Measurements from ENCODE around the gene GRIP2.

Gene GRIP2

DNA sequence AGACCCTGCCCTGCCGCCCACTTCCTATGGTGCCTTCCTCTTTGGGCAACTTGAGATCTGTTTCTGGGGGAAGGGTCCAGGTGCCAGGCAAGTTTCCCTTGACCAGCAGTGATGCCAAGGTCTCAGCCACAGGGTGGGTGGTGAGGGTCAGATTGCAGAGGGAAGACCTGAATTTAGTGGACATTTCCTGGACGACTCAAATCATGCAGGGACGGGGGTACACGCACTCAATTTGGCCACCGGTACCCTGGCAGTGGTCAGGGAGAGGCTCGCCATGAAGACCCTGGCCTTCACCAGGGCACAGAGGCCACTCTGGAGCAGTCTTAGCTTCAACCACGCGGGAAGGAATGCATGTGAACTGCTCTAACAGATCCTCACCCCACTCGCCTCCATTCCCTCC lies 1.5 kb upstream of the GRIP2 start:
- no peak for DNase-seq (ENCODE audit: low read depth)
- TF ChIP-seq MAX (IDR thresholded peaks at IDR 0.05; ENCODE audit: low read depth, low read length) (no peak), CTCF (IDR thresholded peaks at IDR 0.05; ENCODE audit: low read depth, low read length) (no peak), MYC (IDR thresholded peaks at IDR 0.05; ENCODE audit: low read depth, low read length) (no peak), POLR2A (IDR thresholded peaks at IDR 0.05; ENCODE audit: extremely low read depth, insufficient read length) (no peak)
- no peak overlapping the region for H3K4me3 ChIP-seq (ENCODE audit: low read depth, low read length)

DNA sequence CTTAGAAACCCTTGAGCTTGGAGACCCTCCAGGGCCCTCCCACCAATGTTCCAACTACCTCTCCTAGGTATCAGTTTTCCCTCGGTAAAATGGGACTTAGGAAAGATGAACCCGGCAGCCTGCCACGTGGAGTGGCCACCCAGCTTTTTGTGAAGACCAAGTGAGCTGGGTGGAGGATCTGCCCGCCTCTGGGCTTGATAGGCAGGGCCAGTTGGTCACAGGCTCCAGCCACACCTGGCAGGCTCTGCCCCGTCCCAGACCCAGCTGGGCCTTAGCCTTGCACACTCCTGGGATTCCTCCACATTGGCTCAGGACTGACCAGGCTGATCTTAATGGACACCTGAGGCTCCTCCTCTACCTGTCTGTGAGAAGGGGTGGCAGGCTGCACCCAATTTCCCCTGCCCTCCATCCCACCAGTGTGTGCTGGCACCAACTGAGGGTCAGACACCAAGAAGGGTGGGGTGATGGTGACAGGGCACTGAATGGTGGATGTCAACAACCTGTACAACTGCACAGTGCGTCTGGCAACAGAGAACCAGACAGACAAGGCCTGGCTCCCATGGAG lies 761 bp upstream of the GRIP2 start:
- DNase-seq (ENCODE audit: low read depth), result no peak
- TF ChIP-seq CTCF (IDR thresholded peaks at IDR 0.05; ENCODE audit: low read depth, low read length) (no peak), MYC (IDR thresholded peaks at IDR 0.05; ENCODE audit: low read depth, low read length) (no peak), MAX (IDR thresholded peaks at IDR 0.05; ENCODE audit: low read depth, low read length) (no peak), POLR2A (IDR thresholded peaks at IDR 0.05; ENCODE audit: extremely low read depth, insufficient read length) (no peak)
- H3K4me3 ChIP-seq (ENCODE audit: low read depth, low read length), result no peak overlapping the region

- TF ChIP-seq MYC (IDR thresholded peaks at IDR 0.05; ENCODE audit: low read depth, low read length) (no peak), CTCF (IDR thresholded peaks at IDR 0.05; ENCODE audit: low read depth, low read length) (no peak), POLR2A (IDR thresholded peaks at IDR 0.05; ENCODE audit: extremely low read depth, insufficient read length) (no peak), MAX (IDR thresholded peaks at IDR 0.05; ENCODE audit: low read depth, low read length) (no peak)
- DNase-seq (ENCODE audit: low read depth), result no peak
- no peak overlapping the region for H3K4me3 ChIP-seq (ENCODE audit: low read depth, low read length)
Observed at GRCh38 chr3:14539384-14539741, 779 bp downstream of the GRIP2 start.

DNA sequence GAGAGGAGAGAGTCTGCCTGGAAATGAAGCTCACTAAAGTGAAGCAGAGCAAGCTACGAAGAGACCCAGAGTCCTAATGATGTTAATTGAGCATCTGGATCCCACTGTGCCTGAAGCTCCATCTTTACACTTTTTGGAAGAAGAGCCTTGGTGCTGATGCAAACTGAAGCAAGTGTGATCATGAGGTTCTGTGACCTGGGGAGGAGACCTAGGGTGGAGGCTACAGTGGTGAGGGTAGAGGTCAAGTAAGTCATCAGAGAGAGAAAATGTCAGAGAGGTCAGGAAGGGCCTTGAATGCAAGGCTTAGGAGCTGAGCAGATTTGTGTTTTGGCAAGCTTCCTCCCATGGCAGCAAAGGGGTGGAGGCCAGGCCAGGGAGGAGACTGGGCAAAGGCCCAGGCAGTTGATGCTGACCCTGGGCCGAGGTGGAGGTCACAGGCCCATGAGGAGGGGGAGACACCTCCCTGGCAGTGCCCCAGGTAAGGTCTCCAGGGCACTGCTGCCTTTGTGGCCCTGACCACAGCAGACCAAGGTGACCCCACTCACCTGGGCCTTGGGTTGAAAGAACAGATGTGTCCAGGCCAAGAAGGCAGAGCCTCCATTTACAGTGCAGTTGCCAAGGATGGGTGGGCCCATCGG lies 1.6 kb downstream of the GRIP2 start:
- H3K4me3 ChIP-seq (ENCODE audit: low read depth, low read length), result no peak overlapping the region
- TF ChIP-seq CTCF (IDR thresholded peaks at IDR 0.05; ENCODE audit: low read depth, low read length) (no peak), POLR2A (IDR thresholded peaks at IDR 0.05; ENCODE audit: extremely low read depth, insufficient read length) (no peak)
- DNase-seq (ENCODE audit: low read depth), result no peak

GRCh38 chr3:14537590-14538450 lies 2.3 kb downstream of the GRIP2 start:
- no peak overlapping the region for H3K4me3 ChIP-seq (ENCODE audit: low read depth, low read length)
- TF ChIP-seq POLR2A (IDR thresholded peaks at IDR 0.05; ENCODE audit: extremely low read depth, insufficient read length) (no peak), MYC (IDR thresholded peaks at IDR 0.05; ENCODE audit: low read depth, low read length) (no peak), MAX (IDR thresholded peaks at IDR 0.05; ENCODE audit: low read depth, low read length) (no peak), CTCF (IDR thresholded peaks at IDR 0.05; ENCODE audit: low read depth, low read length) (no peak)
- DNase-seq (ENCODE audit: low read depth), result peak; percentile 41
